Colonic mucosa (tissue), 4 donors: ENCODE measurements around the gene PCCB. TPM values are rescaled to one million over a fixed set of nuclear protein-coding genes. Genes with fewer than 3 reads are reported as not detected.
"Not testable (repeated sequence)": the region's sequence is repeated elsewhere in the genome, so short reads cannot be mapped to it uniquely, and the experiment has no call there.

Experiments
- DNase-seq: peaks from one replicate; pipeline ENCODE4 v3.0.0-alpha.2; 2020
- H3K27ac ChIP-seq: fragments of 200-600 bp; one replicate; pipeline ENCODE4 v1.8.0; 2021
- H3K27me3 ChIP-seq: fragments of 200-600 bp; one replicate; pipeline ENCODE4 v1.8.0; 2021
- H3K36me3 ChIP-seq: fragments of 200-600 bp; one replicate; pipeline ENCODE4 v1.8.0; 2021
- H3K4me1 ChIP-seq: fragments of 200-600 bp; one replicate; pipeline ENCODE4 v1.8.0; 2021; ENCODE audit warnings: mild to moderate bottlenecking
- H3K4me3 ChIP-seq: fragments of 200-600 bp; one replicate; pipeline ENCODE4 v1.8.0; 2021
- H3K9ac ChIP-seq, 2 donors: one replicate each; pipeline ENCODE4 v1.7.0; 2013; ENCODE audit warnings: control low read depth in 2 of 2, low read depth in 2 of 2, low read length in 2 of 2
- H3K9me3 ChIP-seq: fragments of 200-600 bp; one replicate; pipeline ENCODE4 v1.8.0; 2021
- CTCF ChIP-seq: fragments of 200-600 bp; IDR thresholded peaks from one replicate; pipeline ENCODE4 v1.8.0; 2022; ENCODE audit warnings: antibody characterized with exemption, mild to moderate bottlenecking
- intact Hi-C: fragments of 100-400 bp; cut with DNase I; formaldehyde crosslinking; loops from one replicate; pipeline ENCODE4 v1.14.1; 2022
- total RNA-seq, 2 donors: library from RNA; stranded (reverse); fragmentation: NEBNext Ultra II Directional in 1 of 2; extraction: Animal tissue kit (Norgen Biotek cat#: 25700) in 1 of 2; gene quantifications; one replicate each; pipeline ENCODE4 v1.2.1, GENCODE V29; 2021
- donor health status: healthy.
- donor health status: DM: no; HTN: no; CAD: no.
- donor health status: DM: no; HTN: no; CAD: no.

The PCCB gene
- total RNA-seq: 10 to 100 TPM; 60.0 to 67.0 TPM

DNA sequence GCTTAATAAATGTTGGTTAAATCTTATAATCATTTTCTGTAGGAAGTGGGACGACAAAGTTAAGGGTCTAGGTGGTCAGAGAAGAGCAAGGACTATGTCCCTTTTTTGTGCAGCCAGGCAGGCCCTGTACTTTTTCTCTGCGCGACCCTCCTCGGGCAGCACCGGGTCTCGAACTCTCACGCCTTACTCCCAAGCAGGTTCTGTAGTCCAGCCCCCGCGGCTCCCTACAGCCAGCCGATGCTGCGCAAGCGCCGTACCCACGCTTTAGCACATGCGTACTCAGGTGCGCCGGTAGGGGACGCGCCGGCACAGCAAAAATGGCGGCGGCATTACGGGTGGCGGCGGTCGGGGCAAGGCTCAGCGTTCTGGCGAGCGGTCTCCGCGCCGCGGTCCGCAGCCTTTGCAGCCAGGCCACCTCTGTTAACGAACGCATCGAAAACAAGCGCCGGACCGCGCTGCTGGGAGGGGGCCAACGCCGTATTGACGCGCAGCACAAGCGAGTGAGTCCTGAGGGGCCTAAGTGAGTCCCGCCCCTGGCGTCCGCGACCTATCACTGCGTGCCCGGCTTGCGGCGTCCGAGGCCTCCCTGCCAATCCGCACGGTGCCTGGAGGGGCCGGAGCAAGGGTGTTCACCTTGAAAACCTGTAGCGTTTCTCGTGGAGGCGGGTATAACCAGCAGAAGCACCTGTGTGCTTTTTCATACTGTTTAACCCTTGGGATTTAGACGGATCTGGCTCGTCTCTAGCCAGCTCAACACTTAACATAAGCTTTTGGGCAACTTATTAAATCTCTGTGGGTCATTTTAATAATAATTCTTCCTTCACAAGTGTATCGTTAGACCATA, at the start of gene PCCB:
Gene PCCB, plus strand, starts transcription at position 282 of the 844 bp plus-strand sequence. Its CDS starts 36 bp downstream, at position 318.
- intact Hi-C loops: loop anchor here (5.0 kb wide), 1 partner anchor 58 kb away; no protein-coding TSS in a partner anchor
- TF ChIP-seq CTCF: peak; percentile 85
- peak within 1 kb of the TSS; percentile 92 for H3K27ac ChIP-seq

DNA sequence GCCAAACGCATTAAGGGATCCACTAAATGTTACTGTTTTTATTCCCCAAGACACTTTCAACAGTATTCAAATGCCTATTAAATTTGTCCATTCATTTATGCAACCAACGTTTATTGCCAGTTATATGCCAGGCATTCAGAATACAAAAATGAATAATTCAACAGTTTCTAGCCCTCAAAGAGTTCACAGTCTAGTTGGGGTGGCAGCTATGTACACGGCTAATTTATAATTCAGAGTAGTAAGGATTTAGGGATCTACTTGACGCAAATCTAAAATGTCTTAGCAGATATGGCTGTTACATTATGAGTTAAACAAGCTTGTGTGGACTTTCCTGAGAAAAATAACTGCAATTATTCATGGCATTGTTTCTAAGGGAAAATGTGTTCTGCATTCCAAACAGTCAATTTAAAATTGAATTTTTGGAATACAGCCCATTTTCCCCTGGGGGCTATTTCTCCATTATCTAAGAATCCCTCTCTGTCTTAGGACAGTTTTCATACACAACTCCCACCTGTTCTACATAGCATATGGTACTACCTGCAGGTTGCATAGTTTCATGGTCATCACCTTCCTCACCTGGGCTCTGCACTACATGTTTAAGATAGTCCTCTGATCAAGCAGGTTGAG, 42.5 kb upstream of the PCCB start:
- no peak for DNase-seq
- H3K4me3 ChIP-seq: no peak overlapping the region
- H3K9ac ChIP-seq: no peak overlapping the region
- no peak for TF ChIP-seq CTCF
- no peaks in the 10 kb centered on the region for H3K4me1 ChIP-seq
- no peak overlapping the region for H3K27ac ChIP-seq
- H3K36me3 ChIP-seq: no peaks in the 10 kb centered on the region
- H3K9me3 ChIP-seq: no peaks in the 10 kb centered on the region
- intact Hi-C loops: no loop called here
- no peaks in the 10 kb centered on the region for H3K27me3 ChIP-seq

More for the DNA sequence above, at the start of gene PCCB:
- DNase-seq: peak; percentile 97
- no peaks in the 10 kb centered on the region for H3K36me3 ChIP-seq
- H3K4me3 ChIP-seq: peak within 1 kb of the TSS; percentile 55
- H3K9ac ChIP-seq: peak within 1 kb of the TSS; percentile 60 to 62
- H3K4me1 ChIP-seq: peaks cover 8% of the 10 kb centered on the region
- H3K27me3 ChIP-seq: no peaks in the 10 kb centered on the region
- no peaks in the 10 kb centered on the region for H3K9me3 ChIP-seq

GRCh38 chr3:136209921-136210320, 40.2 kb upstream of the PCCB start:
- no peak overlapping the region for H3K9ac ChIP-seq
- H3K9me3 ChIP-seq: no peaks in the 10 kb centered on the region
- H3K27ac ChIP-seq: no peak overlapping the region
- H3K4me1 ChIP-seq: no peaks in the 10 kb centered on the region
- DNase-seq: no peak
- no peaks in the 10 kb centered on the region for H3K27me3 ChIP-seq
- H3K4me3 ChIP-seq: no peak overlapping the region
- no peaks in the 10 kb centered on the region for H3K36me3 ChIP-seq
- intact Hi-C loops: no loop called here
- TF ChIP-seq CTCF: no peak

GRCh38 chr3:136211547-136211946, 38.6 kb upstream of the PCCB start:
- H3K27me3 ChIP-seq: no peaks in the 10 kb centered on the region
- H3K4me1 ChIP-seq: no peaks in the 10 kb centered on the region
- TF ChIP-seq CTCF: no peak
- no peak for DNase-seq
- no peak overlapping the region for H3K9ac ChIP-seq
- no peaks in the 10 kb centered on the region for H3K9me3 ChIP-seq
- H3K36me3 ChIP-seq: no peaks in the 10 kb centered on the region
- H3K27ac ChIP-seq: no peak overlapping the region
- no peak overlapping the region for H3K4me3 ChIP-seq
- intact Hi-C loops: no loop called here

DNA sequence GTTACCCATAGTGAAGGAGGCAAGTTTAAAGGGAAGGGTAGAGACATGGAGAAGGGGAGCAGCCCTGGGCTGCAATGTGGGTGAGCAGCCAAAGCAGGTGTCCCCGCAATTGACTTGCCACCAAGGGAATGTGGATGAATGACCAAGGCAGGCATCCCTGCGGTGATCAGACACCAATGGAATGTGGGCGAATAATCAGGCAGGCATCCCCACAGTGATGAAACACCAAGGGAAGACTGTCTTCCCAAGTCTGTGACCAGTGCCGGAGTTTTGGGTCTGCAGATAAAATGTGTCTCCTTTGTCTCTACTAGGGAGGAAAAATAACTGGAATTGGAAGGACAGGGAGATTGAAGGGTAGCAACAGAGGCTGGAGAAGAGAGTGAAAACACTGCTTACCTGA, 27.4 kb upstream of the PCCB start:
- H3K27me3 ChIP-seq, H3K4me3 ChIP-seq, H3K27ac ChIP-seq, intact Hi-C loops, H3K9me3 ChIP-seq, H3K9ac ChIP-seq, DNase-seq, H3K36me3 ChIP-seq, H3K4me1 ChIP-seq: not testable (repeated sequence)

GRCh38 chr3:136232413-136232812, 17.7 kb upstream of the PCCB start:
- intact Hi-C loops: no loop called here
- no peak for TF ChIP-seq CTCF
- Histone ChIP-seq H3K27me3 (no peaks in the 10 kb centered on the region), H3K4me3 (no peak overlapping the region), H3K36me3 (no peaks in the 10 kb centered on the region), H3K9me3 (no peaks in the 10 kb centered on the region), H3K9ac (no peak overlapping the region), H3K27ac (no peak overlapping the region), H3K4me1 (no peaks in the 10 kb centered on the region)
- DNase-seq: no peak
